Calu3 (cell line): ENCODE data around the gene FAM24B. TPM values are rescaled to one million over a fixed set of nuclear protein-coding genes. Genes with fewer than 3 reads are reported as not detected.

ENCODE experiments used
- BruUV-seq: library from RNA; stranded (reverse); fragments of 400-500 nt; replicated peaks from 2 replicates; lab custom pipeline; 2021; lab: Mats Ljungman, UMichigan
- CTCF ChIA-PET: fragments of 300-600 bp; sonication (Branson Sonifier 250); formaldehyde crosslinking; loops from one replicate; lab custom pipeline; 2022; ENCODE audit warnings: antibody characterized with exemption; lab: Charles Lee
- DNase-seq: peaks from one replicate; pipeline ENCODE4 v3.0.0; 2022
- H3K27ac Mint-ChIP-seq: one replicate; pipeline ENCODE4 v1.8.0; 2022; ENCODE audit warnings: mixed read lengths; ENCODE audit not compliant: unreplicated experiment
- H3K27me3 Mint-ChIP-seq: one replicate; pipeline ENCODE4 v1.8.0; 2022; ENCODE audit warnings: mixed read lengths; ENCODE audit not compliant: unreplicated experiment
- H3K36me3 Mint-ChIP-seq: one replicate; pipeline ENCODE4 v1.8.0; 2022; ENCODE audit warnings: mild to moderate bottlenecking, moderate library complexity, mixed read lengths; ENCODE audit not compliant: insufficient read depth, unreplicated experiment
- H3K4me1 Mint-ChIP-seq: one replicate; pipeline ENCODE4 v1.8.0; 2022; ENCODE audit warnings: mild to moderate bottlenecking, low read depth, mixed read lengths; ENCODE audit not compliant: unreplicated experiment
- H3K4me3 Mint-ChIP-seq: one replicate; pipeline ENCODE4 v1.8.0; 2022; ENCODE audit warnings: mild to moderate bottlenecking, low read depth, moderate library complexity, mixed read lengths; ENCODE audit not compliant: unreplicated experiment
- H3K9me3 Mint-ChIP-seq: one replicate; pipeline ENCODE4 v1.8.0; 2022; ENCODE audit warnings: low read depth, mixed read lengths; ENCODE audit not compliant: unreplicated experiment
- intact Hi-C: fragments of 100-400 bp; cut with micrococcal nuclease; formaldehyde crosslinking; loops from one replicate; pipeline ENCODE4 v1.10.0; 2022; ENCODE audit not compliant: unreplicated experiment
- total RNA-seq: library from RNA; stranded (reverse); gene quantifications from 2 replicates; pipeline ENCODE4 v1.2.3, GENCODE V29; 2022
- TF ChIP-seq, protein P1 (sequence below): fragments of 200-600 bp; IDR thresholded peaks from one replicate; pipeline ENCODE4 v1.8.0; 2022; ENCODE audit warnings: antibody characterized with exemption; ENCODE audit not compliant: unreplicated experiment

The FAM24B gene
- total RNA-seq, 1 experiment from 2014 or later = 6.3 TPM

DNA sequence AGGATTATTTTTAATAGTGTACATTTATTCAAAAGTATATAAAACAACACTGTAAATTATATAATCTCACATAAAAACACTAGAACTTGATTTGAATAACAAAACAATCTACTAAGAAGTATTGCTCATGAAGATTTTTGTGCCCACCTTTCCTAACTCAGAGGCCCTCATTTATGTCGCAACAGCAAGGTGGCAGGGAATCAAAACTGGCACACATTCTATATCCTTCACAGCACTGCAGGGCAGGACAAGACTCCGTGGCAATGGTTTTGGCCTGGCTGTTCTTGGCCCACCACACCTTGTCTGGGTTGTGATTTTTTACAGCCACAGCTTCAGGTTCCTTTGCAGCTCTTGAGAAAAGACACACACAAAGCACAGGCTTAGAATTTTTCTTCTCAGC, 30.3 kb downstream of the FAM24B start:
- Mint-ChIP-seq H3K27ac (no peak overlapping the region), H3K4me1 (peaks cover 11% of the 10 kb centered on the region), H3K4me3 (no peak overlapping the region), H3K9me3 (peaks cover 4% of the 10 kb centered on the region), H3K36me3 (no peaks in the 10 kb centered on the region), H3K27me3 (peaks cover 11% of the 10 kb centered on the region)
- TF ChIP-seq, protein P1, sequence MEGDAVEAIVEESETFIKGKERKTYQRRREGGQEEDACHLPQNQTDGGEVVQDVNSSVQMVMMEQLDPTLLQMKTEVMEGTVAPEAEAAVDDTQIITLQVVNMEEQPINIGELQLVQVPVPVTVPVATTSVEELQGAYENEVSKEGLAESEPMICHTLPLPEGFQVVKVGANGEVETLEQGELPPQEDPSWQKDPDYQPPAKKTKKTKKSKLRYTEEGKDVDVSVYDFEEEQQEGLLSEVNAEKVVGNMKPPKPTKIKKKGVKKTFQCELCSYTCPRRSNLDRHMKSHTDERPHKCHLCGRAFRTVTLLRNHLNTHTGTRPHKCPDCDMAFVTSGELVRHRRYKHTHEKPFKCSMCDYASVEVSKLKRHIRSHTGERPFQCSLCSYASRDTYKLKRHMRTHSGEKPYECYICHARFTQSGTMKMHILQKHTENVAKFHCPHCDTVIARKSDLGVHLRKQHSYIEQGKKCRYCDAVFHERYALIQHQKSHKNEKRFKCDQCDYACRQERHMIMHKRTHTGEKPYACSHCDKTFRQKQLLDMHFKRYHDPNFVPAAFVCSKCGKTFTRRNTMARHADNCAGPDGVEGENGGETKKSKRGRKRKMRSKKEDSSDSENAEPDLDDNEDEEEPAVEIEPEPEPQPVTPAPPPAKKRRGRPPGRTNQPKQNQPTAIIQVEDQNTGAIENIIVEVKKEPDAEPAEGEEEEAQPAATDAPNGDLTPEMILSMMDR = no peak
- intact Hi-C loops = no loop called here
- DNase-seq = no peak
- no TSS peak for BruUV-seq
- CTCF ChIA-PET = no interaction called here

DNA sequence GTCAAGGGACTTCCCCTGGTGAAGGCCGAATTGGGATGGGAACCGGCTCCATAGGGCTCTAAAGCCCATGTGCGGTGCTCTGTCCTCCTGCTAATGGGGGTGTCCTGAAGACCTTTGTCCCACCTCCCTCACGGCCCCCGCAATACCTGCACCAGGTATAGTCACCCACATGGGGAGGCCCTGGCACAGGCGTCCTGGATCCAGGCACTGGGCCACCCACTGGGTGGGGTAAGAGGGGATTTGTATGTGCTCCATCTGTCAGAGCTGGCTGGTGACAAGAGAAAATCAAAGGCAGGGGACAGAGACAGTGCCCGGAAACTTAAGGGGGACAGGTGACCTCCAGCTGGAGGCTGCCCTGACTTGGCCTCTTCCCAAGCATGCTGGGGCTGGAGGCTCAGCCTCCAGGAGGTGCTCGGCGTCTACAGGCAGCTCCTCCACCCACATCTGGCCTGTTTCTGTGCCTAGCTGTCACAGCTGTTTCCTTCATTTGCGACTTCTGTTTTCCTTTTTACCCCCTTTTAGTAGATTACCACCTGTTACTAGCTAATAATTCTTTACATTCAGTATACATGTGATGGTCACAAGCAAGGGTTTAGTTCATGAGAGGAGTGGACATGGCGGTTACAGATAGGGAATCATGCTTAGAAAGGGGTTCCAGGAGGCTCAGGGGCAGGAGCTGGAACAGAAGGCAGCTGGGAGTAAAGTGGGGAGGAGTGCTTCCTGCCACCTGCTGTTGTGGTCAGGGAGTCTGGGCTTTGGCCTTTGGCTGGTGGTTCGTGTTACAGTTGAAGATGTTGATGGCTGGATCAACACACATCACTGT, 31.4 kb downstream of the FAM24B start:
- CTCF ChIA-PET = no interaction called here
- TF ChIP-seq, protein P1 = no peak
- Mint-ChIP-seq H3K36me3 (no peaks in the 10 kb centered on the region), H3K27me3 (peaks cover 11% of the 10 kb centered on the region), H3K27ac (no peak overlapping the region), H3K9me3 (peaks cover 4% of the 10 kb centered on the region), H3K4me1 (peaks cover 7% of the 10 kb centered on the region), H3K4me3 (no peak overlapping the region)
- DNase-seq = no peak
- intact Hi-C loops = no loop called here
- no TSS peak for BruUV-seq

DNA sequence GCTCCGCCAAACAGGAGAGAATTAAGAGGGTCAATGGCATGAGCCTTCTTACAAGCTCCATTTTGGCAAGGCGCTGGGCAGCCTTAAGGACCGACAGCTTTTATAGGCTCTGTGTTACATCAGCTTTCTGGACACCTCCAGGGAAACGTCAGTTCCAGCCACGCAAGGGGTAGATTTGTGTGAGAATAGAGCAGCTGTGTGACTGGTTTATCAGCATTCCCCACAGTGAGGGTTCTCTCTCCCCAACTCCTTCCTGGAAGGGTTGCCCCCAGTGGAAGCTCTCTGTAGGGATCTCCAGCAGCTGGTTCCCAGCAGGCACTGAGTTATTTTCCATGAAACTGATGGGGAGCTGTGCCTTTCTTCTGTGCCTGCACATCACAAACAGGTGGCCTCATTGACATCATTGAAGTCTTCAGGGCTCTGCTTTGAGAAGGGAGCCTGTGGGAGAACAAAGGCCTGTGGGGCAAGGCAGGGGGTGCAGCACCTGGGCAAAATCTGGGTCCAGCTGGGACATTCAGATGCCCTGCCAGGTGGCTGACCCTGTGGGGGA, 33.5 kb downstream of the FAM24B start, which contains the start of gene CUZD1:
Gene CUZD1 (minus strand): TSS at position 75 of the 550 bp plus-strand sequence. CDS start 14 bp downstream, at position 61.
- TF ChIP-seq, protein P1 = no peak
- H3K27ac Mint-ChIP-seq = no peak within 1 kb of the TSS
- H3K36me3 Mint-ChIP-seq = no peaks in the 10 kb centered on the region
- CTCF ChIA-PET = no interaction called here
- H3K9me3 Mint-ChIP-seq = peaks cover 4% of the 10 kb centered on the region
- intact Hi-C loops = no loop called here
- no TSS peak for BruUV-seq
- DNase-seq = no peak
- no peak within 1 kb of the TSS for H3K4me3 Mint-ChIP-seq
- peaks cover 11% of the 10 kb centered on the region for H3K27me3 Mint-ChIP-seq
- peaks cover 5% of the 10 kb centered on the region for H3K4me1 Mint-ChIP-seq

DNA sequence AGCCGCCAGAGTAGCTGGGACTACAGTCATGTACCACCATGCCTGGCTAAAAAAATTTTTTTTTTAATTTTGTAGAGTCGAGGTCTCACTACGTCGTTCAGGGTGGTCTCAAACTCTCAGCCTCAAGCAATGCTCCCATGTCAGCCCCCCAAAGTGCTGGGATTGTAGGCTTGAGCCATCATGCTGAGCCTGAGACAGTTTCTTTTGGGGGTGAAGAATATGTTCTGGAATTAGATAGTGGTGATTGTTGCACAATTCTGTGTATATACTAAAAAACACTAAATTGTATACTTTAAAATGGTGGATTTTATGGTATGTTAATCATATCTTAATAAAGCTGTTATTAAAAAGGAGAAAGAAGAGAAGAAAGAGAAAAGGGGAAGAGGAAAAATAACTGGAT, 35.2 kb downstream of the FAM24B start:
- no peaks in the 10 kb centered on the region for H3K36me3 Mint-ChIP-seq
- CTCF ChIA-PET = no interaction called here
- H3K27me3 Mint-ChIP-seq = peaks cover 11% of the 10 kb centered on the region
- no peak for DNase-seq
- TF ChIP-seq, protein P1 = no peak
- no TSS peak for BruUV-seq
- H3K27ac Mint-ChIP-seq = no peak overlapping the region
- intact Hi-C loops = no loop called here
- H3K4me1 Mint-ChIP-seq = peaks cover 5% of the 10 kb centered on the region
- no peak overlapping the region for H3K4me3 Mint-ChIP-seq
- peaks cover 4% of the 10 kb centered on the region for H3K9me3 Mint-ChIP-seq
